ENCODE data around the gene KAT8. TPM values are rescaled to one million over a fixed set of nuclear protein-coding genes. Genes with fewer than 3 reads are reported as not detected.
A peak's percentile ranks its signal among the peaks of the same experiment; 100 is the strongest.

The KAT8 gene
- total RNA-seq, 1 experiment from 2014 or later, result 44.9 TPM

DNA sequence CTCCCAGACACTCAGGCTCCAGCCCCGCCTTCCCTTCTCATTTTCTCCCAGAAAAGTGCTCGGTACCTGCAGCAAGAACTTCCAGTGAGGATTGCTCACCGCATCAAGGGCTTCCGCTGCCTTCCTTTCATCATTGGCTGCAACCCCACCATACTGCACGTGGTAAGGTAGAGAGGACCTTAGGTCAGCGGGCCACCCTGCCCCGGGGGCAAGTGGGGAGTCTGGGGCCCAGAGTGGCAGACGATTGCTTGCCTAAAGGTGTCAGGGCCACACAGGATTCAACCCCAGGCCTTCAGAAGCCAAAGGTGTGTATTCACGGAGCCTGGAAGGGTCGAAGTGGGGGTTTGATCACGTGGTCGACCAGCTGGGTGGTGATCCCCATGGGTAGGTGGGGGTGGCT is 7.8 kb upstream of the KAT8 start:
- Histone ChIP-seq H3K9ac (ENCODE audit: low read length) (no peak overlapping the region; the same call in 1 of the 2 replicates), H3K79me2 (ENCODE audit: insufficient read depth, low read length) (peaks cover 21% of the 10 kb centered on the region), H3K4me3 (replicated peaks in 1 of 2; ENCODE audit: low read depth in 1 of 2, low read length in 2 of 2) (peak overlapping the region in 1 of 2 experiments; percentile 83; a peak in 2 of 4 replicates), H4K20me1 (ENCODE audit: insufficient read depth) (no peaks in the 10 kb centered on the region), H3K27me3 (ENCODE audit: insufficient read depth, low read length) (no peaks in the 10 kb centered on the region), H3K9me2 (ENCODE audit: insufficient read depth) (no peaks in the 10 kb centered on the region), H3K27ac (ENCODE audit: low read depth, low read length) (no peak overlapping the region), H3K4me2 (ENCODE audit: low read length) (peak overlapping the region; percentile 83), H2AFZ (ENCODE audit: low read depth, low read length, poor library complexity, severe bottlenecking) (no peak overlapping the region), H3K4me1 (ENCODE audit: control insufficient read depth in 1 of 2, insufficient read depth in 2 of 2, low read length in 2 of 2) (peaks cover 10 to 37% of the 10 kb centered on the region in 2 experiments; a peak in 3 of 4 replicates), H3K9me3 (ENCODE audit: control insufficient read depth in 1 of 2, insufficient read depth in 1 of 2, low read depth in 1 of 2, low read length in 2 of 2) (no peaks in the 10 kb centered on the region), H3K36me3 (ENCODE audit: control insufficient read depth in 1 of 2, insufficient read depth in 2 of 2, low read length in 2 of 2) (peaks cover 14 to 39% of the 10 kb centered on the region in 2 experiments)
- intact Hi-C loops (cut with micrococcal nuclease), result loop anchor here (5.0 kb wide), 1 partner anchor 333 kb away; the partner anchor contains the start of gene ZNF843
- ChIA-PET RAD21 (ENCODE audit: low non-redundant PET in 1 of 2, low total read pairs in 2 of 2, uncharacterized antibody in 2 of 2, unreplicated experiment in 2 of 2) (no interaction called here), POLR2A (no interaction called here), CTCF (interaction anchor here (1.4 kb wide), 1 partner anchor 124 kb away, joined by 3 read pairs; the partner anchor contains the start of gene HSD3B7)
- TF ChIP-seq ZNF274 (IDR thresholded peaks at IDR 0.05; ENCODE audit: low read depth, low read length), result no peak
- ATAC-seq (no peak), DNase-seq (ENCODE audit: low read depth, low spot score) (no peak)
- no TSS peak for BruUV-seq (replicated peaks)

DNA sequence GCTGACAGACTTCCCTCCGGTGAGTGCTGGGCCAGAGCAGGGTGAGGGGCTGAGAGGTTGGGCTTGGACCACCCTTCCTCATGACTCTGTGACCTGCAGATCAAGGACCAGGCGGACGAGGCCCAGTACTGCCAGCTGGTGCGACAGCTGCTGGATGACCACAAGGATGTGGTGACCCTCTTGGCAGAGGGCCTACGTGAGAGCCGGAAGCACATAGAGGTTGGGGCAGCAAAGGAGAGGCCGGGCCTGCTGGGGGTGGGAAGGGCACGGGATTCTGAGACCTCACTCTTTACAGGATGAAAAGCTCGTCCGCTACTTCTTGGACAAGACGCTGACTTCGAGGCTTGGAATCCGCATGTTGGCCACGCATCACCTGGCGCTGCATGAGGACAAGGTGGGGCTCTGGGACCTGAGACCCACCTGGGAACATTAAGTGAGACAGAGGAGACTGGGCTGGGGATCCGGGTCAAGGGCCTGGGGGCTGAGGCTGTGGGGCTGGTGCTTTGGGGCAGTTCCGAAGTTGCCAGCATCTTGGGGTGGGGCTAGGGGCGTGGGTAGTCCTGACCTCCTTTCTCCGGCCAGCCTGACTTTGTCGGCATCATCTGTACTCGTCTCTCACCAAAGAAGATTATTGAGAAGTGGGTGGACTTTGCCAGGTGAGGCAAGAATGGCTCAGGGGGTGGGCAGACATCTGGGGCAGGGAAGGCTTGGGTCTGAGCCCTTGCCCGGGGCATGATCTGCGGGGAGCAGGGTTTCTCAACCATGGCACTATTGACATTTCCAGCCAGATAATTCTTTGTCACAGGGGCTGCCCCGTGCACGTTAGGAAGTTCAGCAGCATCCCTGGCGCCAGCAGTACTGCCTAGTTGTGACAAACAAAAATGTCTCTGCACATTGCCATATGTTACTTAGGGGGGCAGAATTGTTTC is 7.1 kb upstream of the KAT8 start:
- RAD21 ChIA-PET (ENCODE audit: low non-redundant PET in 1 of 2, low total read pairs in 2 of 2, uncharacterized antibody in 2 of 2, unreplicated experiment in 2 of 2), result no interaction called here
- CTCF ChIA-PET, result interaction anchor here (1.4 kb wide), 1 partner anchor 125 kb away, joined by 3 read pairs; the partner anchor contains the start of gene HSD3B7
- ATAC-seq (no peak), DNase-seq (ENCODE audit: low read depth, low spot score) (no peak)
- intact Hi-C loops (cut with micrococcal nuclease), result no loop called here
- no peaks in the 10 kb centered on the region for H3K9me3 ChIP-seq (ENCODE audit: control insufficient read depth in 1 of 2, insufficient read depth in 1 of 2, low read depth in 1 of 2, low read length in 2 of 2)
- no peak overlapping the region for H3K9ac ChIP-seq (ENCODE audit: low read length)
- POLR2A ChIA-PET, result no interaction called here
- TF ChIP-seq SRF (IDR thresholded peaks at IDR 0.05; ENCODE audit: low read depth) (no peak), TCF7L2 (IDR thresholded peaks at IDR 0.05; ENCODE audit: borderline replicate concordance, extremely low read depth, insufficient read depth, insufficient read length) (no peak), JUND (IDR thresholded peaks at IDR 0.05) (no peak), POLR2AphosphoS5 (IDR thresholded peaks at IDR 0.05; ENCODE audit: low read depth, low read length) (no peak), EZH2phosphoT487 (IDR thresholded peaks at IDR 0.05; ENCODE audit: borderline replicate concordance) (no peak), ZNF274 (IDR thresholded peaks at IDR 0.05; ENCODE audit: low read depth, low read length) (no peak), ZFX (IDR thresholded peaks at IDR 0.05) (no peak), YY1 (IDR thresholded peaks at IDR 0.05; ENCODE audit: extremely low read depth, insufficient replicate concordance, low read depth, low read length) (no peak), CBX3 (IDR thresholded peaks at IDR 0.05; ENCODE audit: low read depth) (no peak), SIN3A (IDR thresholded peaks at IDR 0.05; ENCODE audit: low read depth) (no peak), POLR2A (IDR thresholded peaks at IDR 0.05; ENCODE audit: borderline replicate concordance, extremely low read depth, insufficient read depth, insufficient read length) (no peak), RAD21 (IDR thresholded peaks at IDR 0.05; ENCODE audit: low read depth) (no peak)
- TF ChIP-seq, protein P1, sequence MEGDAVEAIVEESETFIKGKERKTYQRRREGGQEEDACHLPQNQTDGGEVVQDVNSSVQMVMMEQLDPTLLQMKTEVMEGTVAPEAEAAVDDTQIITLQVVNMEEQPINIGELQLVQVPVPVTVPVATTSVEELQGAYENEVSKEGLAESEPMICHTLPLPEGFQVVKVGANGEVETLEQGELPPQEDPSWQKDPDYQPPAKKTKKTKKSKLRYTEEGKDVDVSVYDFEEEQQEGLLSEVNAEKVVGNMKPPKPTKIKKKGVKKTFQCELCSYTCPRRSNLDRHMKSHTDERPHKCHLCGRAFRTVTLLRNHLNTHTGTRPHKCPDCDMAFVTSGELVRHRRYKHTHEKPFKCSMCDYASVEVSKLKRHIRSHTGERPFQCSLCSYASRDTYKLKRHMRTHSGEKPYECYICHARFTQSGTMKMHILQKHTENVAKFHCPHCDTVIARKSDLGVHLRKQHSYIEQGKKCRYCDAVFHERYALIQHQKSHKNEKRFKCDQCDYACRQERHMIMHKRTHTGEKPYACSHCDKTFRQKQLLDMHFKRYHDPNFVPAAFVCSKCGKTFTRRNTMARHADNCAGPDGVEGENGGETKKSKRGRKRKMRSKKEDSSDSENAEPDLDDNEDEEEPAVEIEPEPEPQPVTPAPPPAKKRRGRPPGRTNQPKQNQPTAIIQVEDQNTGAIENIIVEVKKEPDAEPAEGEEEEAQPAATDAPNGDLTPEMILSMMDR (IDR thresholded peaks at IDR 0.05 in 2 of 3, conservative IDR thresholded peaks at IDR 0.05 in 1 of 3; ENCODE audit: borderline replicate concordance in 1 of 3, insufficient read depth in 1 of 3, low read depth in 2 of 3, low read length in 2 of 3), result no peak
- TF ChIP-seq, protein P2, sequence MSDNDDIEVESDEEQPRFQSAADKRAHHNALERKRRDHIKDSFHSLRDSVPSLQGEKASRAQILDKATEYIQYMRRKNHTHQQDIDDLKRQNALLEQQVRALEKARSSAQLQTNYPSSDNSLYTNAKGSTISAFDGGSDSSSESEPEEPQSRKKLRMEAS (IDR thresholded peaks at IDR 0.05), result no peak
- TF ChIP-seq, protein P3, sequence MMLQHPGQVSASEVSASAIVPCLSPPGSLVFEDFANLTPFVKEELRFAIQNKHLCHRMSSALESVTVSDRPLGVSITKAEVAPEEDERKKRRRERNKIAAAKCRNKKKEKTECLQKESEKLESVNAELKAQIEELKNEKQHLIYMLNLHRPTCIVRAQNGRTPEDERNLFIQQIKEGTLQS (IDR thresholded peaks at IDR 0.05), result no peak
- no peaks in the 10 kb centered on the region for H3K9me2 ChIP-seq (ENCODE audit: insufficient read depth)
- H2AFZ ChIP-seq (ENCODE audit: low read depth, low read length, poor library complexity, severe bottlenecking), result no peak overlapping the region
- no peak overlapping the region for H3K27ac ChIP-seq (ENCODE audit: low read depth, low read length)
- no peak overlapping the region for H3K4me2 ChIP-seq (ENCODE audit: low read length)
- H3K79me2 ChIP-seq (ENCODE audit: insufficient read depth, low read length), result peaks cover 21% of the 10 kb centered on the region
- H3K36me3 ChIP-seq (ENCODE audit: control insufficient read depth in 1 of 2, insufficient read depth in 2 of 2, low read length in 2 of 2), result peaks cover 14 to 39% of the 10 kb centered on the region in 2 experiments
- no peak overlapping the region for H3K4me3 ChIP-seq (replicated peaks in 1 of 2; ENCODE audit: low read depth in 1 of 2, low read length in 2 of 2)
- H3K4me1 ChIP-seq (ENCODE audit: control insufficient read depth in 1 of 2, insufficient read depth in 2 of 2, low read length in 2 of 2), result peaks cover 10 to 38% of the 10 kb centered on the region in 2 experiments; a peak in 3 of 4 replicates
- no TSS peak for BruUV-seq (replicated peaks)
- H4K20me1 ChIP-seq (ENCODE audit: insufficient read depth), result no peaks in the 10 kb centered on the region
- H3K27me3 ChIP-seq (ENCODE audit: insufficient read depth, low read length), result no peaks in the 10 kb centered on the region
